Effector CD4-positive, alpha-beta T cell (primary cell): ENCODE data around the gene ZNF681.
"Not testable (repeated sequence)": the region's sequence is repeated elsewhere in the genome, so short reads cannot be mapped to it uniquely, and the experiment has no call there.

Experiments used
- DNase-seq: peaks from one replicate; pipeline ENCODE4 v3.0.0-alpha.2; 2020

The ZNF681 gene

DNA sequence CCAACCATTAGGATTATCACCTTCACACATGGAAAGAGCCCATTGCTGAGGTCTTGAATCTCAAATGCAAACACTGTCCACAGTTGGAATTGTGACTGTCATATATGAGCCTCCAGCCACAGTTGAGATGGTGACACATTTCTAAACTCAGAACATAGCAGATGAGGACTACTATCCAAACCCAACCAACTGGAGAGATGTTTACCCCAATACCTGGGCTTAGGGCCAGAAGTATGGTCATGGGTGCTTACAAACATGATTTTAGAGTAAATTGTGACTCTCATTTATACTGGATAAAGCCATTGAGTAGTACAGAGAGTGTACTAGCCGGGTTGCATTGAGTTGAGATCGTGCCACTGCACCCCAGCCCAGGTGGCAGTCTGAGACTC is 14.0 kb upstream of the ZNF681 start:
- no peak for DNase-seq

DNA sequence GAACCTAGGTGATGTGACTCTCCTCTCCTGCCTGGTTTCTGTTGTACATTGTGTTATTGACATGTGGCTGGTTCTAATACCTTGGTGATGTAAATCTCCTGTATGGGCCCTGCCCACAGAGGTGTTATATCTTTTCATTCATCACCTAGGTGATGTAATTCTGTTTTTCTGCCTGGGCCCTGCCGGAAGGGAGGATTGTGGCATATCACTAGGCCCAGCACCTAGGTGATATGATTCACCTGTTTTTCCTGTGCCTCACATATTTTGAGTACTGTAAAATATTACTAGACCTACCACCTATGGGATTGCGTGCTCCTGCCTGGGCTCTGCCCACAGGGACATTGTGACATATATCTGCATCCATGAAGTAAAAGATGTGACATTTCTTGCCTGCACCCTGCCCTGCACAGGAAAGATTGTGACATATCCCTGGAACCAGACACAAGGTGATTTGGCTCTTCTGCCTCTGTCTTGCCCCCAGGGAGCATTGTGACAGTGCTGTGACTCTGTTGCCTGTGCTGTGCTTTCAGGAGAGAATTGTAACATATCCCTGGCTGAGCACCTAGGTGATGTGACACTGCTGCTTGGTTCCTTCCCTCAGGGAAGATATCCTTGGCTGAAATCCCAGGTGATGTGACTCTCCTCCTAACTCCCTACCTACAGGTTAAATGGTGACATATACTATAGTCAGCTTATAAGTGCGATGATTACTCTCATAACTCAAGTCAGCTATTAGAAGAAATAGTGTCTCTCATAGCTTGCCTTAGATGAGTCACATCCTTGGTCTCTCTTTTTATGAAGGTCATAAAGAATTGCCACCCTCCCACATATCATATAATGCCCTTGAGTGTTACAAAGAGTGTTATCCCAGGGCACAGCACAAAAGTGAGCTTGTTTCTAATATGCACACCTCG is 13.3 kb upstream of the ZNF681 start:
- DNase-seq = no peak

DNA sequence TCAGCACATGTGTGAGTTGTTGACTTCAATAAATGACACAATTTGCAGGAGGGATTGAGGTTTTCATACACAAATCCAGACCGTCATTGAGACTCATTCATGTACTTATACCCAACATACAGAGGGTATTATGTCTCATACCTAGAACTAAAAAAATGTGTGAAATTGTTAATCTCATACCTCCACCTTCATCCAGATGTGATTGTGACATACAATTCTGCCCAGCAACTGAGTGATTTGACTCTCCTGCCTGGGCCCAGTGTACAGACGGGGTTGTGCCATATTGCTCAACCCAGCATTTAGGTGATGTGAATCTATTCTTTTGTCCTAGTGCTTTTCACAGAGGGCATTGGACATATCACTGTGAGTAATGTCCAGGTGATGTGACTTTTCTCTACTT is 12.6 kb upstream of the ZNF681 start:
- DNase-seq = no peak

DNA sequence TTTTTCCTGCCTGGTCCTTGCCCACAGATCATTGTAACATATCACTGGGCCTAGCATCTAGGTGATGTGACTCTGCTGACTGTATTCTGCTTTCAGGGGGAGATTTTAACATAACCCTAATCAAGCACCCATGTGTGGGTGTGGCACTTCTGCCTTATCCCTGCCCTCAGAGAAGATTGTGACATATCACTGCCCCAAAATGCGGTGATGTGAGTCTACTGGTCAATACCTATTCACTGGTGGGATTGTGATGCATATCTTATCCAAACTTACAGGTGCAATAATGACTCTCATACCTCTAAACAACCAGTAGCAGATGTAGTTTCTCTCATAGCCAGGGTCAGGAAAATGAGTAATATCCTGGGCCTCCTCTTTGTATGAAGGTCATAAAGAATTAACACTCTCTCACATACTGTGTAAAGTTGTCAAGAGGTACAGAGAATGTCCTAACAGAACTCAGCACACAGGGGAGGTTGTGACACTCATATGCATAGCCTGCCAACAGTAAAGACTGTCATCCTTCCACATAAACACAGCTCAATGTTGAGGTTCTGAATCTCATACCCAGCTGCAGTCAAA is 12.1 kb upstream of the ZNF681 start:
- DNase-seq = no peak

DNA sequence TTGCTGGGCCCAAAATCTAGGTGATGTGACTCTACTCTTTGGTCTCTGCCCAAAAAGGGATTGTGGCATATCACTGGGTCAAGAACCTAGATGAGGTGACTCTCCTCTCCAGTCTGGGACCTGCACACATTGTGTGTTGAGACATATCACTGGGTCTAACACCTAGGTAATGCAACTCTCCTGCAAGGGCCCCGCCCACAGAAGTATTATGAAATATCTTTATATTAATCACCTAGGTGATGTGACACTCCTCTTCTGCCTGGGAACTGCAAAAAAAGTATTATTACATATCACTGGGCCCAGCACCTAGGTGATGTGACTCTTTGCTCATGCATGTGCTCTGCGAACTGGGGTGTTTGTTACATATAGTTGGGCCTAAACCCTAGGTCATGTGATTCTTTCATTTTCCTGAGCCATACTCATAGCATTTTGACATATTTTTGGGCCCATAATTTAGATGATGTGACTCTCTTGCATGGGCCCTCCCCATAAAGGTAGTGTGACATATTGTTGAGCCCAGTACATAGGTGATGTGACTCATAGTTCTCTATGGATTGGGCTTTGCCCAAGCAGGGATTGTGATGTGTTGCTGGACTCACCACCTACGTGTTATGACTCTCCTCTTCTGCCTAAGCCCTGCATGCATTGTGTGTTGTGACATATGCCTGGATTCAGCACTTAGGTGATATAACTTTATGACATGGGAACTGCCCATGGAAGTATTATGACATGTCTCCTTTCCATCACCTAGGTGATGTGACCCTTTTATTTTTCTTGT is 11.2 kb upstream of the ZNF681 start:
- DNase-seq = no peak

DNA sequence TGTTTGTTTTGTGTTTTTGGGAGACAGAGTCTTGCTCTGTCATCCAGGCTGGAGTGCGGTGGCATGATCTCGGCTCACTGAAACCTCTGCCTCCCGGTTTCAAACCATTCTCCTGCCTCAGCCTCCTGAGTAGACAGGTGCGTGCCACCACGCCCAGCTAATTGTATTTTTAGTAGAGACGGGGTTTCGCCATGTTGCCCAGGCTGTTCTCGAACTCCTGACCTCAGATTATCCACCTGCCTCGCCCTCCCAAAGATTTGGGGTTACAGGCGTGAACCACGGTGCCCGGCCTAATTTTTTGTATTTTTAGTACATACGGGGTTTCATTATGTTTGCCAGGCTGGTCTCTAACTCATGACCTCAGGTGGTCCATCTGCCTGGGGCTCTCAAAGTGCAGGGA is 8.3 kb upstream of the ZNF681 start:
- DNase-seq = no peak

DNA sequence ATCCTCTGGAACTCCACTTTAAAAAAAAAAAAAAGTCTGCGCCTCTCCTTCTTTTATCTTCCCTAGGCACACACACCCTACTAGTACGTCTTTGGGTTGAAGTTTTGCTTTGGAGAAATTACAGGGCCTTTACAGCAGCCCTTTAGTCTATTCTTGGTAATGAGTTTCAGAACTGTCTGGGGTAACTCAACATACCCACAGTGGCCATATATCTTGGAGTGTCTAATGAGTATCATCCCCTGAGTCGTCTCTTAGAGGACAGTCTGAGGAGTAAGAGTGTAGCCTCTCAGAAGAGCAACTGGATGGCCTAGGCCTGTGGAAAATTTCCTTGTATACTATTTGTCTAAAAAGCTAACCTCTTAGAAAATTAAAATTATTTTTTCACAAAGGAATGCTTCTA is 6.1 kb upstream of the ZNF681 start:
- no peak for DNase-seq

DNA sequence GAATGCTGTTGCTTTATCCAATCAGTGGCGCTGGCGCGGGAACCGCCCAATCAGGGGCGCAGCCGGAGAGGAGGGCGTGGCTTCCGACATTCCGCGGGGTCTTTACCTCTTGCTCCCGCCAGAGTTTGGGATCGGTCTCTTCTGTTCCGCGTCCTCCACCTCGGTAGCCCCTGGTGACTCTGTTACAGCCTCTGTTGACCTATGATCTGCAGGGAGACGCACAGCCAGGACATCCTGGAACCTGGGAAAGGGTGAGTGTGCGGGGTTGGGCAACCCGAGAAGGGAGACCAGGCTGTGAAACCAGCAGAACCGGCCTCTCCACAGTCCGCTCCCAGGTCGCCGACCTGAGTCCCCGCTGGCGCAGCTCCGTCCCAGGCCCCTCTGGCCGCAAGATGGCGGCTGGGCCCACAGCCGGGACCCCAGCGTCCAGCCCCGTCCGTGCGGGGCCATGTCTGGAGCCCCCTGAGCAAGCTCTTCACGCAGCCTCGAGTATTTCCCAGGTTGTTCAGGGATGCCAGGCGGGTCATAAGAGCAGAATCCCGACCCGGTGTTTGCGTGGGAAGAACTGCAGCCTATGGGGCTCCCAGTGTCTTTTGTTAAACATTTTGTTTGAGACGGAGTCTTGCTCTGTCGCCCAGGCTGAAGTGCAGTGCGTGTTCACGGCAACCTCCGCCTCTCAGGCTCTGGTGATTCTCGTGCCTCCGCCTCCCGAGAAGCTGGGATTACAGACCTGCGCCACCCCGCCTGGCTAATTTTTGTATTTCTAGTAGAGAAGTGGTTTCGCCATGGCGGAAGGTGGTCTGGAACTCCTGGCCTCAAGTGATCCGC is 4.4 kb upstream of the ZNF681 start:
- peak; percentile 83 for DNase-seq

DNA sequence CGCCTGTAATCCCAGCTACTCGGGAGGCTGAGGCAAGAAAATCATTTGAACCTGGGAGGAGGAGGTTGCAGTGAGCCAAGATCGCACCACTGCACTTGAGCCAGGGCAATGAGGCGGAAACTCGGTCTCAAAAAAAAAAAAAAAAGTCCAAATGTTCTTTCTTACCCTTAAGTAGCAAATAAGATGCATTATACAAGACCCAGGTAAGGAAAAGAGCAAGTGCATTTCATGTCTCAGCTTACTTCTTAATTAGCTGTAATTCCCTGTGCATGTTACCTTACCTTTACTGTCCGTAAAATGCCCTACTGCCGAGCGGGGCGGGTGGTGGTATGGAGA is 3.8 kb upstream of the ZNF681 start:
- DNase-seq = no peak

DNA sequence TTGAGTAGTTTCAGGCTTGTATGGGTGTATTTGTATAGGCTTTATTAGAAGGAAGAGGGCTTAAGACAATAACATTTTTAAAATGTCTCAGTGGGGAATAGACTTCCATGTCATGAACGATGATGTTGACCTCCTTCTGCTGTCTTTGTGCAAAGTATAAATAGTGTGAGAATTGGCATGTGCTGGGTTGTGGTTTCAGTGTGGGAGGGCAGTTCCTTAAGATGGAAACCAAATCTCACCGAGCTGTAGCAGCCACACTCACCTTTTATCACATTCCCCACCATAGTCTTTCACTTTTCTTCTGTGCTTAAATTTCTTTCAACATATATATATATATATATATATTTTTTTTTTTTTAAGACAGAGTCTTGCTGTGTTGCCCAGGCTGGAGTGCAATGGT is 1.6 kb upstream of the ZNF681 start:
- not testable (repeated sequence) for DNase-seq

DNA sequence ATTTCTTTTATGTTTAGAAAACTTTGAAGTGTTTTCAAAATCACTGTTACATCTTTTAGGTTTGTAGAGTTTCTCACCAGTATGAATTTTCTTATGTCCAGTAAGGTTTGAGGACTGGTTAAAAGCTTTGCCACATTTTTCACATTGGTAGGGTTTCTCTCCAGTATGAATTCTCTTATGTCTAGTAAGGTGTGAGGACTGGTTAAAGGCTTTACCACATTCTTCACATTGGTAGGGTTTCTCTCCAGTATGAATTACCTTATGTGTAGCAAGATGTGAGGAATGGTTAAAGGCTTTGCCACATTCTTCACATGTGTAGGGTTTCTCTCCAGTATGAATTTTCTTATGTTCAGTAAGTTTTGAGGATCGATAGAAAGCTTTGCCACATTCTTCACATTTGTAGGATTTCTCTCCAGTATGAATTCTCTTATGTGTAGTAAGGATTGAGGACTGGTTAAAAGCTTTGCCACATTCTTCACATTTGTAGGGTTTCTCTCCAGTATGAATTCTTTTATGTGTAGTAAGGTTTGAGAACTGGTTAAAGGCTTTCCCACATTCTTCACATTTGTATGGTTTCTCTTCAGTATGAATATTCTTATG is 15.0 kb downstream of the ZNF681 start:
- DNase-seq = not testable (repeated sequence)

DNA sequence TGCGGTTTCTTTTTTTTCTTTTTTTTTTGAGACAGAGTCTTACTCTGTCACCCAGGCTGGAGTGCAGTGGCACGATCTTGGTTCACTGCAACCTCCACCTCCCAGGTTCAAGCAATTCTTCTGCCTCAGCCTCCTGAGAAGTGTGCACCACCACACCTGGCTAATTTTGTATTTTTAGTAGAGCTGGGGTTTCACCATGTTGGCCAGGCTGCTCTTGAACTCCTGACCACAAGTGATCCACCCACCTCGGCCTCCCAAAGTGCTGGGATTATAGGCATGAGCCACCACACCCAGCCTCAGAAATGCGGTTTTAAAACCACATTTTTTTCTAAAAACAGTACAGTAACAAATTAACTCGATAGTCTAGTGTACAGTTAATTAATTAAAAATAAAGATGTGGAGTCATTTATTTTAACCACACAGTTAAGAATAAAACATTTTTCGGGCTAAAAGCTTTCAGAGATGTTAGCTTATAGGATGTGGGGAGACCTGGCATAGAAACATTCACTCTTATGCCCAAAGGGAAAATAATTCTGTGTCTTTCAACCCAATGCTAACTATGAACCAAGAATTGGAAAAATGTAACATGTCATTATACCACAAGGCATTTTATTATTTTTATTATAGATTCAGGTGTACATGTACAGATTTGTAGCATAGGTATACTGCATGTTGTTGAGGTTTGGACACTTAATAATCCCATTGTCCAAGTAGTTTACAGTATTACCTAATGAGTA is 27.8 kb downstream of the ZNF681 start:
- not testable (repeated sequence) for DNase-seq

DNA sequence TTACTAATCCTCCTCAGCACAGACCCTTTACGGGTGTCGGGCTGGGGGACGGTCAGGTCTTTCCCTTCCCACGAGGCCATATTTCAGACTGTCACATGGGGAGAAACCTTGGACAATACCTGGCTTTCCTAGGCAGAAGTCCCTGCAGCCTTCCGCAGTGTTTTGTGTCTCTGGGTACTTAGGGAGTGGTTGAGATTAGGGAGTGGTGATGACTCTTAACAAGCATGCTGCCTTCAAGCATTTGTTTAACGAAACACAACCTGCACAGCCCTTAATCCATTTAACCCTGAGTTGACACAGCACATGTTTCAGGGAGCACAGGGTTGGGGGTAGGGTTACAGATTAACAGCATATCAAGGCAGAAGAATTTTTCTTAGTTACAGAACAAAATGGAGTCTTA is 34.5 kb downstream of the ZNF681 start:
- not testable (repeated sequence) for DNase-seq

DNA sequence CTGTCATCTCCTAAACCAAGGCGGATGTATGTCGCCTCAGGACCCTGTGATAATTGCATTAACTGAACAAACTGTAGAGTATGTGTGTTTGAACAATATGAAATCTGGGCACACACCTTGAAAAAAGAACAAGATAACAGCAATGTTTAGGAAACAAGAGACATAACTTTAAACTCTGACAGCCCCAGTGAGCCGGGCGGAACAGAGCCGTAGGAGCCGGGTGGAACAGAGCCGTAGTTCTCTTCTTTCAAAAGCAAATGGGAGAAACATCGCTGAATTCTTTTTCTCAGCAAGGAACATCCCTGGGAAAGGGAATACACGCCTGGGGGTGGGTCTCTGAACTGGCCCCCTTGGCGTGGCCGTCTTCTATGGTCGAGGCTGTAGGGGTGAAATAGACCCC is 39.9 kb downstream of the ZNF681 start:
- no peak for DNase-seq

DNA sequence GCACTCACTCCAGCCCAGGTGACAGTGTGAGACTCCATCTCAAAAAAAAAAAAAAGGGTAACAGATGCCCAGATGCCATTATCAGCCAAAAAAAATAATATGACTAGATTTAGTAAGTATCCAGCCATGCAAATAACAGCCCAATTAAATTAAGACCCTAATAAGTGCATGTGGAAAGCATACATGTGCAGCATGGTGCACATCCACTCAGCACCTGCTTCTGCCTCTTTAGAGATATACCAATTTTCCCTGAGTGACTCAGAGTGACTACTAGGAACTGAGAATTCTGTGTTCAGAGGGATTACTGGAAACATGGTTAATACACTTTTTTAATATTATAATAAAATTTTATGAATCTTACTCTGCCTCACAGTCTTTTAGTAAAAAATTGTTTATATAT is 41.9 kb downstream of the ZNF681 start:
- no peak for DNase-seq

DNA sequence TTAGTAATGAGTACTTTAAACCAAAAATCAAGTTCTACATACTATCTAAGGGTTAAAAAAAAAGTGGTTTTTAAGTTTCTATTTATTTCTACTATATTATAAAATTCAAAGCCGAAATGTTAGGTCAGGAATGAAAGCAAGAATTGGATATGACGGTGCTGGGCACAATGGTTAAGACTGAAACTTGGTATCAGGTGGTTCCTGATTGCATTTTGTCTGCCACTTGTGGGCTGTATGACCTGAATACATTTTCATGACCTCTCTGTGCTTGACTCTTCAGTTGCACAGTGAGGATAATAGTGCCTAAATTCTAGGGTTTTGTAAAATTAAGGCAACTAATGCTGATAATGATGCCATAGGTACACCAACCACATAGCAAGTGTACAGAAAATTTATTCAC is 49.3 kb downstream of the ZNF681 start:
- DNase-seq = no peak

DNA sequence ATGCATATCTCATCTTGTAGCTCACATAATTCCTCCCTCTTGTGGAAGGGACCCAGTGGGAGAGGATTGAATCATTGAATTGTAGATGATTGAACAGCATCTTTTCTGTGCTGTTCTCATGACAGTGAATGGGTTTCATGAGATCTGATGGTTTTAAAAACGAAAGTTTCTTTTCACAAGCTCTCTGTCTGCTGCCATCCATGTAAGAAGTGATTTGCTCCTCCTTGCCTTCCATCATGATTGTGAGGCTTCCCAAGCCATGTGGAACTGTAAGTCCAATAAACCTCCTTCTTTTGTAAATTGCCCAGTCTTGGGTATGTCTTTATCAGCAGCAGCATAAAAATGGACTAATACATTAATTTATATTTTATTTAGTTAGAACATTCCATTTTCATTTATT is 52.0 kb downstream of the ZNF681 start:
- DNase-seq = no peak

DNA sequence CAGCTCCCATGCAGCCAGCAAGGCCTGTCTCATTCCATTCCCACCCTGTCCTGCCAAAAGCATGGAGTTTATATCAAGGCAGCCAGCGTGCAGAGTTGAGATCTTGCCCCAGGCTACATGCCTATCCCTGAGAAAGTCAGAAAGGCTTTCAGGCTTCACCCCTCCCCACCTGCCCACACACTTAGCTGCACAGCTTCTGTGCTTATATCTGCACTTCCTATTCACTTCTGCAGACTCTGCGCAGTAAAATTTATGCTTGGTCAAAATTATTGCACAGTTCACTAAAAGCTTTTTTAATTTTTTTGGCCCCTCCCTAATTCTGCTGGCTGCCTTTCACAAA is 59.2 kb downstream of the ZNF681 start:
- no peak for DNase-seq

DNA sequence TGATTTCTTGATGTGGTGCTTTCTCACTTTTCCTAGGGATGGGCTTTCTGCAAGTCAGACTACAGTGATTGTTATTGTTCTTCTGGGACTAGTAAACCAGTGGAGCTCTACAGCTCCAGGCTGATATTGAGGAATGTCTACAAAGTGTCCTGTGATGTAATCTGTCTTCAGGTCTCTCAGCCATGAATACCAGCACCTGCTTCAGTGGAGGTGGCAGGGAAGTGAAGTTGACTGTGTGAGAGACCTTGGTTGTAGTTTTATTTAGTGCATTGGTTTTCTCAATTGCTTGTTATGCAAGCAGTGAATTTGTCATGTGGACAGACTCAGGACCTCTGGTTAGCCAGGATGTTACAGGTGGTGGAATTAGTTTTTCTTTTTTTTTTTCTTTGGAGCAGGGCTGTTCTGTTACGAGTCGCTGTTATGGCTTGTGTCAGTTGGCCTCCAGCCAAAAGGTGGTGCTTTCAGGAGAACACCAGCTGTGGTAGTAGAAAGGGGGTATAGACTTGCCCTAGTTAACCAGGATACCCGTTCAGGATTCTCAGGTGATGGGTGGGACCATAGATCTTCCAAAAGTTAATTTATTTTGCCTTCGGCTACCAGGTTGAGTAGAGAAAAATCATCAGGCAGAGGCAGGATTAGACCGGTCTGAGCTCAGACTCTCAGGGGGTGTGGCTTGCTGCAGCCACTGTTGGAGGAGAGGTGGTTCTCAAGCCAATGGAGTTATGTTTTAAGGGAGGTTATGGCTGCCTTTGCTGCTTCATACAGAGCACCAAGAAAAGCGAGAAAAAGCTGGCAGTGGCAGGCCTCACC is 59.8 kb downstream of the ZNF681 start:
- DNase-seq = no peak

DNA sequence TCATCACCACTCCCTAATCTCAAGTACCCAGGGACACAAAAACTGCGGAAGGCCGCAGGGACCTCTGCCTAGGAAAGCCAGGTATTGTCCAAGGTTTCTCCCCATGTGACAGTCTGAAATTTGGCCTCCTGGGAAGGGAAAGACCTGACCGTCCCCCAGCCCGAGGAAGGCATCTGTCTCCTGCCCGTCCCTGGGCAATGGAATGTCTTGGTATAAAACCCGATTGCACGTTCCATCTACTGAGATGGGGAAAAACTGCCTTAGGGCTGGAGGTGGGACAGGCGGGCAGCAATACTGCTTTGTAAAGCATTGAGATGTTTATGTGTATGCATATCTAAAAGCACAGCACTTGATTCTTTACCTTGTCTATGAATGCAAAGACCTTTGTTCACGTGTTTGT is 65.8 kb downstream of the ZNF681 start:
- DNase-seq = not testable (repeated sequence)
